Hepatocyte (in vitro differentiated cells): Measurements from ENCODE around the gene ELL2. TPM values are rescaled to one million over a fixed set of nuclear protein-coding genes. Genes with fewer than 3 reads are reported as not detected.
"Not testable (repeated sequence)": the region's sequence is repeated elsewhere in the genome, so short reads cannot be mapped to it uniquely, and the experiment has no call there.

Source experiments
- DNase-seq: peaks from one replicate; pipeline ENCODE4 v3.0.0-alpha.2; 2016; ENCODE audit warnings: low spot score
- H2AFZ ChIP-seq: fragments of 200-600 bp; sonication (generic); 2 replicates; pipeline ENCODE4 v1.6.0; 2016; ENCODE audit warnings: antibody characterized with exemption, mild to moderate bottlenecking
- H3K27ac ChIP-seq: fragments of 200-600 bp; sonication (generic); 2 replicates; pipeline ENCODE4 v1.5.1; 2016; ENCODE audit warnings: mild to moderate bottlenecking
- H3K27me3 ChIP-seq: fragments of 200-600 bp; sonication (generic); 2 replicates; pipeline ENCODE4 v1.6.1; 2016
- H3K36me3 ChIP-seq: fragments of 200-600 bp; sonication (generic); replicated peaks from 2 replicates; pipeline ENCODE4 v1.5.1; 2016; ENCODE audit warnings: low read depth; ENCODE audit not compliant: insufficient read depth
- H3K4me1 ChIP-seq: fragments of 200-600 bp; sonication (generic); 2 replicates; pipeline ENCODE4 v1.5.1; 2016; ENCODE audit warnings: mild to moderate bottlenecking, moderate library complexity; ENCODE audit not compliant: insufficient read depth
- H3K4me2 ChIP-seq: fragments of 200-600 bp; sonication (generic); 2 replicates; pipeline ENCODE4 v1.6.0; 2016
- H3K4me3 ChIP-seq: fragments of 200-600 bp; sonication (generic); 2 replicates; pipeline ENCODE4 v1.5.1; 2016; ENCODE audit warnings: mild to moderate bottlenecking
- H3K79me2 ChIP-seq: fragments of 200-600 bp; sonication (generic); 2 replicates; pipeline ENCODE4 v1.6.0; 2017; ENCODE audit warnings: mild to moderate bottlenecking
- H3K9me2 ChIP-seq: fragments of 200-600 bp; sonication (generic); replicated peaks from 2 replicates; pipeline ENCODE4 v1.6.0; 2017; ENCODE audit warnings: mild to moderate bottlenecking; ENCODE audit not compliant: insufficient read depth
- H3K9me3 ChIP-seq: fragments of 200-600 bp; sonication (generic); 2 replicates; pipeline ENCODE4 v1.5.1; 2016; ENCODE audit warnings: low read depth, mild to moderate bottlenecking
- H4K20me1 ChIP-seq: fragments of 200-600 bp; sonication (generic); 2 replicates; pipeline ENCODE4 v1.6.0; 2016; ENCODE audit warnings: mild to moderate bottlenecking; ENCODE audit not compliant: insufficient read depth, poor library complexity, severe bottlenecking
- EZH2 ChIP-seq: fragments of 200-600 bp; sonication (generic); IDR thresholded peaks from 2 replicates; pipeline ENCODE4 v1.6.1; 2016; ENCODE audit warnings: antibody characterized with exemption, mild to moderate bottlenecking, borderline replicate concordance
- EZH2phosphoT487 ChIP-seq: fragments of 200-600 bp; sonication (generic); IDR thresholded peaks from one replicate; pipeline ENCODE4 v1.6.1; 2018; ENCODE audit warnings: antibody characterized with exemption, mild to moderate bottlenecking, low read depth, moderate library complexity; ENCODE audit not compliant: unreplicated experiment, severe bottlenecking
- WGBS: methylation state at CpG from one replicate; pipeline ENCODE4 v1.1.6; 2016; ENCODE audit warnings: low lambda C conversion rate; ENCODE audit errors: missing lambda C conversion rate; 5-methylcytosine and 5-hydroxymethylcytosine counted together
- polyA plus RNA-seq: library from polyadenylated mRNA; unstranded; fragments of >200 nt; fragmentation: Nextera tagmentation; extraction: Ambion mirVana; gene quantifications from 2 replicates; pipeline ENCODE4 v1.2.1, GENCODE V29; 2016
- total RNA-seq: library from RNA; depleted of rRNA; stranded (reverse); fragments of >200 nt; gene quantifications from 2 replicates; pipeline ENCODE4 v1.2.3, GENCODE V29; 2014
- TF ChIP-seq, protein P1 (sequence below): fragments of 200-600 bp; sonication (generic); IDR thresholded peaks from 2 replicates; pipeline ENCODE4 v1.5.1; 2016; ENCODE audit warnings: antibody characterized with exemption, mild to moderate bottlenecking; ENCODE audit not compliant: poor library complexity

The ELL2 gene
- total and polyA plus RNA-seq, 2 experiments from 2014 or later: 34.6 to 56.0 TPM

DNA sequence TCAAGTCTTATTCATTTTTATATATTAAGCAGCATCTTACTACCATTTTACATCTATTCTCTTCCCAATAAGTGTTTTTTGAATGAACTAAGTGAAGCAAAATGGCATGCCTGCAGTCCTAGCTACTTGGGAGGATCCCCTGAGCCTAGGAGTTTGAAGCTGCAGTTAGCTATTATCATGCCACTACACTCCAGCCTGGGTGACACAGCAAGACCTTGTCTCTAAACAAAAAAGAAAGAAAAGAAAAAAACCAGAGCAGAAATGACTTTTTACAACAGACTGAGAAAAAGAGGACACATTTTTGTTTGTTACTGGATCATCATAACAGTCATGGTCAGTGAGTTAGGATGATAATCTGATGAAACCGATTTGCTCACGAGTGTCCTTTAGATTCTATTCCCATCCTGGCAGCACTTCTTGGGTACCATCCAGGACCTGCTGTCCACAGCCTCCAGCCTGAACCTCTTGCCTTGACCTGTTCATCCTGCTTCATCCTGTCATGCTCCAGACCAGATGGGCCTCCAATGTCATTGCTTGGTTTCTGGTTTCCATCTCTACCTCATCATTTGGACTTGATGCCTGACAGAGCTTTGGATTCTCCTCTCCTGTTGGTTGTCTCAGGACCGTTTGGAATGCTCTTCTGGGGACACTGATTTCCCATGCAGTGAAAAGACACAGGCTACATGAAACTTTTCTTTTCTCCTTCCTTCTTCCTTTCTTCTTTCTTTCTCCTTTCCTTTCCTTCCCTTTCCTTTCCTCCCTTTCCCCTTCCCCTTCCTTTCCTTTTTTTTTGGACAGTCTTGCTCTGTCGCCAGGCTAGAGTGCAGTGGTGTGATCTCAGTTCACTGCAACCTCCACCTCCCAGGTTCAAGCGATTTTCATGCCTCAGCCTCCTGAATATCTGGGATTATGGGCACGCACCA is 89.0 kb downstream of the ELL2 start:
- Histone ChIP-seq H3K79me2 (no peaks in the 10 kb centered on the region), H3K4me2 (no peak overlapping the region), H3K4me1 (peaks cover 4% of the 10 kb centered on the region), H3K27me3 (no peaks in the 10 kb centered on the region), H3K9me3 (no peaks in the 10 kb centered on the region), H2AFZ (no peak overlapping the region), H3K27ac (no peak overlapping the region), H3K4me3 (no peak overlapping the region), H4K20me1 (no peaks in the 10 kb centered on the region), H3K36me3 (no peaks in the 10 kb centered on the region), H3K9me2 (no peaks in the 10 kb centered on the region)
- DNase-seq: no peak
- WGBS: 71% methylated on average over 6 of the region's 6 CpGs
- TF ChIP-seq, protein P1, sequence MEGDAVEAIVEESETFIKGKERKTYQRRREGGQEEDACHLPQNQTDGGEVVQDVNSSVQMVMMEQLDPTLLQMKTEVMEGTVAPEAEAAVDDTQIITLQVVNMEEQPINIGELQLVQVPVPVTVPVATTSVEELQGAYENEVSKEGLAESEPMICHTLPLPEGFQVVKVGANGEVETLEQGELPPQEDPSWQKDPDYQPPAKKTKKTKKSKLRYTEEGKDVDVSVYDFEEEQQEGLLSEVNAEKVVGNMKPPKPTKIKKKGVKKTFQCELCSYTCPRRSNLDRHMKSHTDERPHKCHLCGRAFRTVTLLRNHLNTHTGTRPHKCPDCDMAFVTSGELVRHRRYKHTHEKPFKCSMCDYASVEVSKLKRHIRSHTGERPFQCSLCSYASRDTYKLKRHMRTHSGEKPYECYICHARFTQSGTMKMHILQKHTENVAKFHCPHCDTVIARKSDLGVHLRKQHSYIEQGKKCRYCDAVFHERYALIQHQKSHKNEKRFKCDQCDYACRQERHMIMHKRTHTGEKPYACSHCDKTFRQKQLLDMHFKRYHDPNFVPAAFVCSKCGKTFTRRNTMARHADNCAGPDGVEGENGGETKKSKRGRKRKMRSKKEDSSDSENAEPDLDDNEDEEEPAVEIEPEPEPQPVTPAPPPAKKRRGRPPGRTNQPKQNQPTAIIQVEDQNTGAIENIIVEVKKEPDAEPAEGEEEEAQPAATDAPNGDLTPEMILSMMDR: no peak
- TF ChIP-seq EZH2phosphoT487: no peak
- TF ChIP-seq EZH2: no peak

GRCh38 chr5:95871146-95871806 is 90.4 kb downstream of the ELL2 start:
- no peaks in the 10 kb centered on the region for H3K9me3 ChIP-seq
- peaks cover 4% of the 10 kb centered on the region for H3K4me1 ChIP-seq
- TF ChIP-seq, protein P1: no peak
- TF ChIP-seq EZH2 (no peak), EZH2phosphoT487 (no peak)
- H4K20me1 ChIP-seq: no peaks in the 10 kb centered on the region
- H3K27me3 ChIP-seq: no peaks in the 10 kb centered on the region
- H3K27ac ChIP-seq: peak overlapping the region; percentile 18
- no peaks in the 10 kb centered on the region for H3K9me2 ChIP-seq
- H2AFZ ChIP-seq: no peak overlapping the region
- no peak overlapping the region for H3K4me2 ChIP-seq
- H3K36me3 ChIP-seq: no peaks in the 10 kb centered on the region
- 97% methylated on average over 9 of the region's 9 CpGs for WGBS
- H3K79me2 ChIP-seq: no peaks in the 10 kb centered on the region
- H3K4me3 ChIP-seq: no peak overlapping the region
- DNase-seq: no peak

GRCh38 chr5:95870105-95870672 is 91.5 kb downstream of the ELL2 start:
- Histone ChIP-seq H3K4me1 (peaks cover 11% of the 10 kb centered on the region), H3K9me2 (no peaks in the 10 kb centered on the region), H2AFZ (no peak overlapping the region), H4K20me1 (no peaks in the 10 kb centered on the region), H3K4me2 (no peak overlapping the region), H3K27me3 (no peaks in the 10 kb centered on the region), H3K27ac (peak overlapping the region; percentile 18), H3K36me3 (no peaks in the 10 kb centered on the region), H3K79me2 (no peaks in the 10 kb centered on the region), H3K4me3 (no peak overlapping the region), H3K9me3 (no peaks in the 10 kb centered on the region)
- TF ChIP-seq, protein P1: no peak
- TF ChIP-seq EZH2phosphoT487: no peak
- no peak for TF ChIP-seq EZH2
- 77% methylated on average over 1 of the region's 1 CpG for WGBS
- no peak for DNase-seq

DNA sequence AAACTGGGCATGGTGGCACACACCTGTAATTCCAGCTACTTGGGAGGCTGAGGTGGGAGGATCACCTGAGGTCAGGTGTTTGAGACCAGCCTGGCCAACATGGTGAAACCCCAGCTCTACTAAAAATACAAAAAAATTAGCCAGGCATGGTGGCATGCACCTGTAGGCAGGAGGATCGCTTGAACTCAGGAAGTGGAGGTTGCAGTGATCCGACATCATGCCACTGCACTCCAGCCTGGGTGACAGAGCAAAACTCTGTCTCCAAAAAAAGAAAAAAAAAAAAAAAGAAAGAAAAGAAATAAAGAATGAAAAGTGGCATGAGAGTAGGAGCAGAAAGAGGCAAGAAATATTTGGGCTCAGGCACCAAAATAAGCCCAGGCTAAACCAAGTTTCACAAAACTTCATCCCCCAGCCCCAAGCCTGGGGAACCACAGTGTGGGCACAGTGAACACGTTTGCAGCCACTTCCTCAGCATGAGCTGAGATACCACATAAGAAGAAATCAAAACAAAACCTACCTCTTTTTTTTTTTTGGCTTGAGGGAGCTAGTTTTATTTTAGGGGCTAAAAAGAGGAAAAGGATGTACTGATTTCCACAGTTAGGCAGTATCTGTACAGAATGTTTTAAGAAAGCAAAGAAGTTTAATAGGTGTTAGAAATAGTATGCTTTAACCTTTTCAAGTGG is 92.3 kb downstream of the ELL2 start:
- not testable (repeated sequence) for H3K27ac ChIP-seq, H3K9me2 ChIP-seq, H2AFZ ChIP-seq, H3K79me2 ChIP-seq, H3K4me3 ChIP-seq, H3K9me3 ChIP-seq, H4K20me1 ChIP-seq, DNase-seq, H3K36me3 ChIP-seq, H3K27me3 ChIP-seq, H3K4me2 ChIP-seq
- H3K4me1 ChIP-seq: peaks cover 17% of the 10 kb centered on the region
- 82% methylated on average over 3 of the region's 3 CpGs for WGBS
